RWPE1 (cell line): ENCODE measurements around the gene GPR132.

ENCODE experiments used
- CTCF ChIA-PET: fragments of 350-600 bp; sonication (Branson Sonifier 250); formaldehyde crosslinking; extraction: SDS; loops from one replicate; lab custom pipeline; 2021; lab: Yijun Ruan, JAX
- POLR2A ChIA-PET: fragments of 400-600 bp; formaldehyde crosslinking; extraction: SDS; loops from one replicate; lab custom pipeline; 2020; ENCODE audit warnings: antibody characterized with exemption; ENCODE audit not compliant: low non-redundant PET; lab: Yijun Ruan, JAX
- DNase-seq: peaks from one replicate; pipeline ENCODE4 v3.0.0; 2012; ENCODE audit warnings: low spot score
- H3K27ac ChIP-seq: fragments of 450-650 bp; 2 replicates; pipeline ENCODE4 v1.5.1; 2017
- CTCF ChIP-seq: fragments of 450-650 bp; conservative IDR thresholded peaks from 2 replicates; pipeline ENCODE4 v1.5.1; 2017; ENCODE audit warnings: low read depth, mild to moderate bottlenecking

Gene GPR132

GRCh38 chr14:105015242-105015641 lies 50.0 kb downstream of the GPR132 start:
- ChIA-PET CTCF (no interaction called here), POLR2A (no interaction called here)
- no peak for TF ChIP-seq CTCF
- DNase-seq: no peak
- H3K27ac ChIP-seq: peak overlapping the region; percentile 94

GRCh38 chr14:105014631-105015030 lies 50.6 kb downstream of the GPR132 start:
- peak overlapping the region; percentile 94 for H3K27ac ChIP-seq
- TF ChIP-seq CTCF: no peak
- DNase-seq: no peak
- ChIA-PET CTCF (interaction anchor here (0.9 to 1.4 kb wide), 2 partner anchors 31 to 38 kb away, joined by 5 to 6 read pairs; no protein-coding TSS in a partner anchor), POLR2A (no interaction called here)

GRCh38 chr14:105014032-105014431 lies 51.2 kb downstream of the GPR132 start:
- ChIA-PET CTCF (interaction anchor here (0.9 to 1.4 kb wide), 2 partner anchors 31 to 38 kb away, joined by 5 to 6 read pairs; no protein-coding TSS in a partner anchor), POLR2A (no interaction called here)
- TF ChIP-seq CTCF: no peak
- H3K27ac ChIP-seq: peak overlapping the region; percentile 94
- DNase-seq: no peak

- no peak for DNase-seq
- TF ChIP-seq CTCF: no peak
- CTCF ChIA-PET: interaction anchor here (0.6 to 2.4 kb wide), 3 partner anchors 14 to 37 kb away, joined by 5 to 8 read pairs (median 5); no protein-coding TSS in a partner anchor
- H3K27ac ChIP-seq: peak overlapping the region; percentile 94
- POLR2A ChIA-PET: no interaction called here
Observed at GRCh38 chr14:105013150-105013785, 52.0 kb downstream of the GPR132 start.

GRCh38 chr14:105012171-105012985 lies 52.9 kb downstream of the GPR132 start:
- TF ChIP-seq CTCF: peak; percentile 47
- DNase-seq: no peak
- ChIA-PET POLR2A (no interaction called here), CTCF (interaction anchor here (0.6 to 2.4 kb wide), 7 partner anchors 13 to 143 kb away, joined by 3 to 8 read pairs (median 4); no protein-coding TSS in a partner anchor)
- H3K27ac ChIP-seq: peak overlapping the region; percentile 94

- POLR2A ChIA-PET: no interaction called here
- DNase-seq: no peak
- CTCF ChIA-PET: interaction anchor here (0.6 to 2.4 kb wide), 5 partner anchors 13 to 192 kb away, joined by 3 to 8 read pairs (median 4); no protein-coding TSS in a partner anchor
- peak overlapping the region; percentile 94 for H3K27ac ChIP-seq
- no peak for TF ChIP-seq CTCF
Observed at GRCh38 chr14:105011312-105011990, 53.8 kb downstream of the GPR132 start.
